GM23338 (cell line): ENCODE measurements around the gene MRPS17. TPM values are rescaled to one million over a fixed set of nuclear protein-coding genes. Genes with fewer than 3 reads are reported as not detected.

Source experiments
- ATAC-seq: fragments of 200-7000 bp; cut with Tn5 transposase; 3 replicates; pipeline ENCODE4 v1.9.1; 2020
- DNase-seq: peaks from one replicate; pipeline ENCODE4 v3.0.0-alpha.2; 2015; ENCODE audit warnings: low spot score
- H2AFZ ChIP-seq: fragments of 200-600 bp; sonication (generic); 2 replicates; pipeline ENCODE4 v1.8.0; 2016; ENCODE audit warnings: antibody characterized with exemption, mild to moderate bottlenecking, moderate library complexity
- H3F3A ChIP-seq: fragments of 200-600 bp; sonication (generic); replicated peaks from 2 replicates; pipeline ENCODE4 v1.8.0; 2017; ENCODE audit warnings: antibody characterized with exemption, mixed run types, low read depth
- H3K27ac ChIP-seq: fragments of 200-600 bp; sonication (generic); 2 replicates; pipeline ENCODE4 v1.6.1; 2016; ENCODE audit warnings: low read depth
- H3K27me3 ChIP-seq: fragments of 200-600 bp; sonication (generic); 2 replicates; pipeline ENCODE4 v1.8.0; 2016; ENCODE audit warnings: mild to moderate bottlenecking, mixed run types, moderate library complexity; ENCODE audit not compliant: insufficient read depth
- H3K36me3 ChIP-seq: fragments of 200-600 bp; sonication (generic); 2 replicates; pipeline ENCODE4 v1.8.0; 2016; ENCODE audit warnings: mild to moderate bottlenecking; ENCODE audit not compliant: insufficient read depth
- H3K4me1 ChIP-seq: fragments of 200-600 bp; sonication (generic); 2 replicates; pipeline ENCODE4 v1.8.0; 2016; ENCODE audit warnings: mild to moderate bottlenecking, moderate library complexity; ENCODE audit not compliant: insufficient read depth
- H3K4me2 ChIP-seq: fragments of 200-600 bp; sonication (generic); 2 replicates; pipeline ENCODE4 v1.7.1; 2017; ENCODE audit warnings: mixed run types
- H3K4me3 ChIP-seq: fragments of 200-600 bp; sonication (generic); 2 replicates; pipeline ENCODE4 v1.6.1; 2016; ENCODE audit warnings: mixed run types
- H3K79me2 ChIP-seq: fragments of 200-600 bp; sonication (generic); replicated peaks from 2 replicates; pipeline ENCODE4 v1.8.0; 2017; ENCODE audit warnings: mild to moderate bottlenecking; ENCODE audit not compliant: insufficient read depth
- H3K9me2 ChIP-seq: fragments of 200-600 bp; sonication (generic); 2 replicates; pipeline ENCODE4 v1.8.0; 2017; ENCODE audit not compliant: insufficient read depth
- H4K20me1 ChIP-seq: fragments of 200-600 bp; sonication (generic); replicated peaks from 2 replicates; pipeline ENCODE4 v1.8.0; 2017; ENCODE audit warnings: mild to moderate bottlenecking; ENCODE audit not compliant: insufficient read depth
- H3K27ac Mint-ChIP-seq: 2 replicates; pipeline ENCODE4 v1.8.0; 2020; ENCODE audit warnings: inconsistent platforms, mild to moderate bottlenecking, moderate library complexity, mixed read lengths
- H3K27me3 Mint-ChIP-seq: 3 replicates; pipeline ENCODE4 v1.8.0; 2022; ENCODE audit warnings: low read depth, mild to moderate bottlenecking, moderate library complexity, mixed read lengths, inconsistent platforms; ENCODE audit not compliant: insufficient read depth, poor library complexity
- H3K36me3 Mint-ChIP-seq: 3 replicates; pipeline ENCODE4 v1.8.0; 2021; ENCODE audit warnings: low read depth, mild to moderate bottlenecking, inconsistent platforms, moderate library complexity, mixed read lengths
- H3K4me1 Mint-ChIP-seq: 3 replicates; pipeline ENCODE4 v1.8.0; 2020; ENCODE audit warnings: mild to moderate bottlenecking, inconsistent platforms, mixed read lengths
- H3K4me3 Mint-ChIP-seq: 3 replicates; pipeline ENCODE4 v1.8.0; 2021; ENCODE audit warnings: moderate library complexity, mild to moderate bottlenecking, inconsistent platforms, mixed read lengths
- H3K9me3 Mint-ChIP-seq: 3 replicates; pipeline ENCODE4 v1.8.0; 2020; ENCODE audit warnings: moderate library complexity, mild to moderate bottlenecking, inconsistent platforms, mixed read lengths
- CREB1 ChIP-seq: fragments of 250-450 bp; sonication (Bioruptor Pico); IDR thresholded peaks from 2 replicates; pipeline ENCODE4 v1.5.0; 2020; ENCODE audit warnings: low read depth, mild to moderate bottlenecking, moderate library complexity
- ETS1 ChIP-seq: IDR thresholded peaks from 2 replicates; pipeline ENCODE4 v1.6.1; 2016; ENCODE audit warnings: antibody characterized with exemption
- EZH2 ChIP-seq: fragments of 200-600 bp; sonication (generic); IDR thresholded peaks from one replicate; pipeline ENCODE4 v1.8.0; 2017; ENCODE audit warnings: antibody characterized with exemption, mild to moderate bottlenecking, low read depth; ENCODE audit not compliant: unreplicated experiment
- JUNB ChIP-seq: IDR thresholded peaks from one replicate; pipeline ENCODE4 v1.6.1; 2016; ENCODE audit warnings: antibody characterized with exemption; ENCODE audit not compliant: unreplicated experiment
- NANOG ChIP-seq: IDR thresholded peaks from 2 replicates; pipeline ENCODE4 v1.6.1; 2016; ENCODE audit warnings: antibody characterized with exemption, borderline replicate concordance
- POLR2AphosphoS5 ChIP-seq: IDR thresholded peaks from 2 replicates; pipeline ENCODE4 v1.6.1; 2016; ENCODE audit warnings: antibody characterized with exemption, low read depth
- REST ChIP-seq: IDR thresholded peaks from one replicate; pipeline ENCODE4 v1.6.1; 2018; ENCODE audit warnings: antibody characterized with exemption; ENCODE audit not compliant: unreplicated experiment
- STAT1 ChIP-seq: IDR thresholded peaks from one replicate; pipeline ENCODE4 v1.6.1; 2016; ENCODE audit warnings: antibody characterized with exemption; ENCODE audit not compliant: unreplicated experiment
- ZNF114 ChIP-seq: fragments of 250-450 bp; sonication (Bioruptor Pico); IDR thresholded peaks from 2 replicates; pipeline ENCODE4 v1.5.0; 2020; ENCODE audit warnings: mild to moderate bottlenecking, moderate library complexity
- ZNF331 ChIP-seq: fragments of 250-450 bp; sonication (Bioruptor Pico); IDR thresholded peaks from 2 replicates; pipeline ENCODE4 v1.5.0; 2020; ENCODE audit warnings: low read depth, mild to moderate bottlenecking, moderate library complexity
- polyA plus RNA-seq: library from polyadenylated mRNA; unstranded; fragments of >200 nt; fragmentation: Nextera tagmentation; extraction: Ambion mirVana; gene quantifications from 2 replicates; pipeline ENCODE4 v1.2.1, GENCODE V29; 2016
- total RNA-seq: library from RNA; depleted of rRNA; stranded (reverse); fragments of >200 nt; shearing (Covaris generic); gene quantifications from 2 replicates; pipeline ENCODE4 v1.2.3, GENCODE V29; 2014
- TF ChIP-seq, protein P1 (sequence below), 2 experiments: fragments of 200-600 bp in 1 of 2; sonication (generic) in 1 of 2; conservative IDR thresholded peaks; 2 replicates each; pipeline versions ENCODE4 v1.5.1 to v1.6.1; 2016 to 2017; ENCODE audit warnings: antibody characterized with exemption in 2 of 2, low read depth in 2 of 2, mild to moderate bottlenecking in 2 of 2, moderate library complexity in 1 of 2
- TF ChIP-seq, protein P2 (sequence below): fragments of 250-450 bp; sonication (Bioruptor Pico); IDR thresholded peaks from 2 replicates; pipeline ENCODE4 v1.5.0; 2020; ENCODE audit warnings: mild to moderate bottlenecking, moderate library complexity

Gene MRPS17
- total and polyA plus RNA-seq, 2 experiments from 2014 or later, result 14.6 to 100 TPM

GRCh38 chr7:55969391-55969790 is 17.7 kb downstream of the MRPS17 start:
- TF ChIP-seq EZH2 (no peak), NANOG (no peak), JUNB (no peak), ETS1 (no peak), ZNF331 (CRISPR knock-in tag) (no peak), ZNF114 (CRISPR knock-in tag) (no peak), STAT1 (no peak), CREB1 (CRISPR knock-in tag) (no peak), POLR2AphosphoS5 (no peak), REST (no peak)
- TF ChIP-seq, protein P1, sequence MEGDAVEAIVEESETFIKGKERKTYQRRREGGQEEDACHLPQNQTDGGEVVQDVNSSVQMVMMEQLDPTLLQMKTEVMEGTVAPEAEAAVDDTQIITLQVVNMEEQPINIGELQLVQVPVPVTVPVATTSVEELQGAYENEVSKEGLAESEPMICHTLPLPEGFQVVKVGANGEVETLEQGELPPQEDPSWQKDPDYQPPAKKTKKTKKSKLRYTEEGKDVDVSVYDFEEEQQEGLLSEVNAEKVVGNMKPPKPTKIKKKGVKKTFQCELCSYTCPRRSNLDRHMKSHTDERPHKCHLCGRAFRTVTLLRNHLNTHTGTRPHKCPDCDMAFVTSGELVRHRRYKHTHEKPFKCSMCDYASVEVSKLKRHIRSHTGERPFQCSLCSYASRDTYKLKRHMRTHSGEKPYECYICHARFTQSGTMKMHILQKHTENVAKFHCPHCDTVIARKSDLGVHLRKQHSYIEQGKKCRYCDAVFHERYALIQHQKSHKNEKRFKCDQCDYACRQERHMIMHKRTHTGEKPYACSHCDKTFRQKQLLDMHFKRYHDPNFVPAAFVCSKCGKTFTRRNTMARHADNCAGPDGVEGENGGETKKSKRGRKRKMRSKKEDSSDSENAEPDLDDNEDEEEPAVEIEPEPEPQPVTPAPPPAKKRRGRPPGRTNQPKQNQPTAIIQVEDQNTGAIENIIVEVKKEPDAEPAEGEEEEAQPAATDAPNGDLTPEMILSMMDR (conservative IDR thresholded peaks at IDR 0.05; ENCODE audit: low read depth in 2 of 2), result no peak
- TF ChIP-seq, protein P2, sequence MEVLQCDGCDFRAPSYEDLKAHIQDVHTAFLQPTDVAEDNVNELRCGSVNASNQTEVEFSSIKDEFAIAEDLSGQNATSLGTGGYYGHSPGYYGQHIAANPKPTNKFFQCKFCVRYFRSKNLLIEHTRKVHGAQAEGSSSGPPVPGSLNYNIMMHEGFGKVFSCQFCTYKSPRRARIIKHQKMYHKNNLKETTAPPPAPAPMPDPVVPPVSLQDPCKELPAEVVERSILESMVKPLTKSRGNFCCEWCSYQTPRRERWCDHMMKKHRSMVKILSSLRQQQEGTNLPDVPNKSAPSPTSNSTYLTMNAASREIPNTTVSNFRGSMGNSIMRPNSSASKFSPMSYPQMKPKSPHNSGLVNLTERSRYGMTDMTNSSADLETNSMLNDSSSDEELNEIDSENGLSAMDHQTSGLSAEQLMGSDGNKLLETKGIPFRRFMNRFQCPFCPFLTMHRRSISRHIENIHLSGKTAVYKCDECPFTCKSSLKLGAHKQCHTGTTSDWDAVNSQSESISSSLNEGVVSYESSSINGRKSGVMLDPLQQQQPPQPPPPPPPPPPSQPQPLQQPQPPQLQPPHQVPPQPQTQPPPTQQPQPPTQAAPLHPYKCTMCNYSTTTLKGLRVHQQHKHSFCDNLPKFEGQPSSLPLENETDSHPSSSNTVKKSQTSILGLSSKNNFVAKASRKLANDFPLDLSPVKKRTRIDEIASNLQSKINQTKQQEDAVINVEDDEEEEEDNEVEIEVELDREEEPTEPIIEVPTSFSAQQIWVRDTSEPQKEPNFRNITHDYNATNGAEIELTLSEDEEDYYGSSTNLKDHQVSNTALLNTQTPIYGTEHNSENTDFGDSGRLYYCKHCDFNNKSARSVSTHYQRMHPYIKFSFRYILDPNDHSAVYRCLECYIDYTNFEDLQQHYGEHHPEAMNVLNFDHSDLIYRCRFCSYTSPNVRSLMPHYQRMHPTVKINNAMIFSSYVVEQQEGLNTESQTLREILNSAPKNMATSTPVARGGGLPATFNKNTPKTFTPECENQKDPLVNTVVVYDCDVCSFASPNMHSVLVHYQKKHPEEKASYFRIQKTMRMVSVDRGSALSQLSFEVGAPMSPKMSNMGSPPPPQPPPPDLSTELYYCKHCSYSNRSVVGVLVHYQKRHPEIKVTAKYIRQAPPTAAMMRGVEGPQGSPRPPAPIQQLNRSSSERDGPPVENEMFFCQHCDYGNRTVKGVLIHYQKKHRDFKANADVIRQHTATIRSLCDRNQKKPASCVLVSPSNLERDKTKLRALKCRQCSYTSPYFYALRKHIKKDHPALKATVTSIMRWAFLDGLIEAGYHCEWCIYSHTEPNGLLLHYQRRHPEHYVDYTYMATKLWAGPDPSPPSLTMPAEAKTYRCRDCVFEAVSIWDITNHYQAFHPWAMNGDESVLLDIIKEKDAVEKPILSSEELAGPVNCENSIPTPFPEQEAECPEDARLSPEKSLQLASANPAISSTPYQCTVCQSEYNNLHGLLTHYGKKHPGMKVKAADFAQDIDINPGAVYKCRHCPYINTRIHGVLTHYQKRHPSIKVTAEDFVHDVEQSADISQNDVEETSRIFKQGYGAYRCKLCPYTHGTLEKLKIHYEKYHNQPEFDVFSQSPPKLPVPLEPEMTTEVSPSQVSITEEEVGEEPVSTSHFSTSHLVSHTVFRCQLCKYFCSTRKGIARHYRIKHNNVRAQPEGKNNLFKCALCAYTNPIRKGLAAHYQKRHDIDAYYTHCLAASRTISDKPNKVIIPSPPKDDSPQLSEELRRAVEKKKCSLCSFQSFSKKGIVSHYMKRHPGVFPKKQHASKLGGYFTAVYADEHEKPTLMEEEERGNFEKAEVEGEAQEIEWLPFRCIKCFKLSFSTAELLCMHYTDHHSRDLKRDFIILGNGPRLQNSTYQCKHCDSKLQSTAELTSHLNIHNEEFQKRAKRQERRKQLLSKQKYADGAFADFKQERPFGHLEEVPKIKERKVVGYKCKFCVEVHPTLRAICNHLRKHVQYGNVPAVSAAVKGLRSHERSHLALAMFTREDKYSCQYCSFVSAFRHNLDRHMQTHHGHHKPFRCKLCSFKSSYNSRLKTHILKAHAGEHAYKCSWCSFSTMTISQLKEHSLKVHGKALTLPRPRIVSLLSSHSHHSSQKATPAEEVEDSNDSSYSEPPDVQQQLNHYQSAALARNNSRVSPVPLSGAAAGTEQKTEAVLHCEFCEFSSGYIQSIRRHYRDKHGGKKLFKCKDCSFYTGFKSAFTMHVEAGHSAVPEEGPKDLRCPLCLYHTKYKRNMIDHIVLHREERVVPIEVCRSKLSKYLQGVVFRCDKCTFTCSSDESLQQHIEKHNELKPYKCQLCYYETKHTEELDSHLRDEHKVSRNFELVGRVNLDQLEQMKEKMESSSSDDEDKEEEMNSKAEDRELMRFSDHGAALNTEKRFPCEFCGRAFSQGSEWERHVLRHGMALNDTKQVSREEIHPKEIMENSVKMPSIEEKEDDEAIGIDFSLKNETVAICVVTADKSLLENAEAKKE, result no peak
- Histone ChIP-seq H3K27ac (no peak overlapping the region), H3F3A (no peaks in the 10 kb centered on the region), H3K79me2 (peaks cover 50% of the 10 kb centered on the region), H3K4me1 (no peaks in the 10 kb centered on the region), H3K36me3 (no peaks in the 10 kb centered on the region; the same call in 1 of the 2 replicates), H3K27me3 (no peaks in the 10 kb centered on the region), H3K4me3 (no peak overlapping the region), H4K20me1 (peaks cover 5% of the 10 kb centered on the region), H3K9me2 (no peaks in the 10 kb centered on the region), H3K4me2 (no peak overlapping the region), H2AFZ (no peak overlapping the region)
- no peak overlapping the region for H3K4me3 Mint-ChIP-seq
- no peaks in the 10 kb centered on the region; the same call in 1 of the 3 replicates for H3K9me3 Mint-ChIP-seq
- H3K27ac Mint-ChIP-seq, result no peak overlapping the region
- H3K27me3 Mint-ChIP-seq, result peaks cover 10% of the 10 kb centered on the region
- ATAC-seq (no peak), DNase-seq (no peak)
- H3K36me3 Mint-ChIP-seq, result peaks cover 10% of the 10 kb centered on the region
- peaks cover 20% of the 10 kb centered on the region; the same call in 2 of the 3 replicates for H3K4me1 Mint-ChIP-seq
